ENCODE data around the gene TTLL11. TPM values are rescaled to one million over a fixed set of nuclear protein-coding genes. Genes with fewer than 3 reads are reported as not detected.

The TTLL11 gene
- total RNA-seq, 4 donors from 2014 or later: 3.2 to 11.8 (median 9.0) TPM

GRCh38 chr9:121783111-121783510 lies 310.0 kb downstream of the TTLL11 start:
- no peak overlapping the region for H3K27ac ChIP-seq
- H3K27me3 ChIP-seq: no peaks in the 10 kb centered on the region
- intact Hi-C loops (cut with DNase I): no loop called here
- H3K36me3 ChIP-seq: peaks cover 21 to 75% (median 42%) of the 10 kb centered on the region in 3 donors
- WGBS, 2 donors: 71 to 73% methylated on average over 1 to 2 of the region's 2 CpGs
- TF ChIP-seq CTCF (IDR thresholded peaks at IDR 0.05) (no peak), POLR2A (IDR thresholded peaks at IDR 0.05) (no peak)
- H3K9me3 ChIP-seq: no peaks in the 10 kb centered on the region
- no peak for DNase-seq
- H3K4me3 ChIP-seq: no peak overlapping the region
- H3K4me1 ChIP-seq: peaks cover 0 to 5% (median 0%) of the 10 kb centered on the region in 3 donors

- Histone ChIP-seq H3K4me3 (no peak overlapping the region), H3K36me3 (peaks cover 21 to 80% (median 42%) of the 10 kb centered on the region in 3 donors), H3K9me3 (no peaks in the 10 kb centered on the region), H3K27me3 (no peaks in the 10 kb centered on the region), H3K4me1 (peaks cover 0 to 5% (median 0%) of the 10 kb centered on the region in 3 donors), H3K27ac (no peak overlapping the region)
- no peak for TF ChIP-seq POLR2A (IDR thresholded peaks at IDR 0.05)
- TF ChIP-seq CTCF (IDR thresholded peaks at IDR 0.05): no peak
- intact Hi-C loops (cut with DNase I): no loop called here
- no peak for DNase-seq
- 95% methylated on average over 12 of the region's 17 CpGs; no CpG with 5 or more reads in 1 of the 2 donors for WGBS, 2 donors
Observed at GRCh38 chr9:121782514-121783110, 310.5 kb downstream of the TTLL11 start.

- WGBS, 2 donors: 96% methylated on average over 16 of the region's 17 CpGs; no CpG with 5 or more reads in 1 of the 2 donors
- Histone ChIP-seq H3K27ac (no peak overlapping the region), H3K36me3 (peaks cover 21 to 87% (median 42%) of the 10 kb centered on the region in 3 donors), H3K4me1 (peaks cover 0 to 5% (median 0%) of the 10 kb centered on the region in 3 donors), H3K27me3 (no peaks in the 10 kb centered on the region), H3K9me3 (no peaks in the 10 kb centered on the region), H3K4me3 (no peak overlapping the region)
- DNase-seq: no peak
- intact Hi-C loops (cut with DNase I): no loop called here
- TF ChIP-seq POLR2A (IDR thresholded peaks at IDR 0.05): no peak
- no peak for TF ChIP-seq CTCF (IDR thresholded peaks at IDR 0.05)
Observed at GRCh38 chr9:121781701-121782464, 311.2 kb downstream of the TTLL11 start.

- 88 to 93% methylated on average over 4 of the region's 8 CpGs for WGBS, 2 donors
Observed at GRCh38 chr9:121781145-121781548, 312.0 kb downstream of the TTLL11 start.

More at GRCh38 chr9:121781145-121781548, 312.0 kb downstream of the TTLL11 start:
- TF ChIP-seq POLR2A (IDR thresholded peaks at IDR 0.05): no peak
- no peak for TF ChIP-seq CTCF (IDR thresholded peaks at IDR 0.05)
- H3K4me1 ChIP-seq: peaks cover 0 to 5% (median 0%) of the 10 kb centered on the region in 3 donors
- H3K27ac ChIP-seq: no peak overlapping the region
- no peak overlapping the region for H3K4me3 ChIP-seq
- H3K27me3 ChIP-seq: no peaks in the 10 kb centered on the region
- no peaks in the 10 kb centered on the region for H3K9me3 ChIP-seq
- peaks cover 28 to 93% (median 47%) of the 10 kb centered on the region in 3 donors for H3K36me3 ChIP-seq
- no peak for DNase-seq
- intact Hi-C loops (cut with DNase I): no loop called here
